Measurements from ENCODE around the gene RER1. TPM values are rescaled to one million over a fixed set of nuclear protein-coding genes. Genes with fewer than 3 reads are reported as not detected.

Gene RER1
- total RNA-seq, 1 experiment from 2014 or later: 57.3 TPM

GRCh38 chr1:2389644-2390043 is 2.0 kb upstream of the RER1 start:
- DNase-seq (ENCODE audit: low spot score): no peak

GRCh38 chr1:2391931-2392509 is 379 bp downstream of the RER1 start:
- no peak for DNase-seq (ENCODE audit: low spot score)

- no peak for DNase-seq (ENCODE audit: low spot score)
These were observed 1.0 kb downstream of the RER1 start for GRCh38 chr1:2392686-2393085.

DNA sequence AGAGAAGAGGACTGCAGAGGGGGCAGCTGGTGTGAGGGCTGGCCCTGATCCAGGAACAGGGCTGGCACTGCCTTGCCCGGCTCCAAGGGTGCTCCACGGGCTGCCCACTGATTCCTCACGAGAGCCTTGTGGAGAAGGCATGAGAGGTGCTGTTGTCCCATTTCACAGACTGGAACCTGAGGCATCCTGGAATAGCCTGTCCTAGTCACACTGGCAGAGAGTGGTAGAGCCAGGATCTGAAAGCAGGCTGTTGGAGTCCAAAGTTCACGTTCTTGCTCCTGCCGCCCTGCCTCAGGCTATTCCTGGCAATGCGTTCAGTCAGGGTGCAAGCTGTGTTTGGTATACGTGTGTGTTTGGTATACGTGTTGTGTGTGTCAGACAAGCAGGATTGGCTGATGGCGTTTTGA is 1.8 kb downstream of the RER1 start:
- DNase-seq (ENCODE audit: low spot score): no peak

GRCh38 chr1:2394220-2394619 is 2.6 kb downstream of the RER1 start:
- no peak for DNase-seq (ENCODE audit: low spot score)

DNA sequence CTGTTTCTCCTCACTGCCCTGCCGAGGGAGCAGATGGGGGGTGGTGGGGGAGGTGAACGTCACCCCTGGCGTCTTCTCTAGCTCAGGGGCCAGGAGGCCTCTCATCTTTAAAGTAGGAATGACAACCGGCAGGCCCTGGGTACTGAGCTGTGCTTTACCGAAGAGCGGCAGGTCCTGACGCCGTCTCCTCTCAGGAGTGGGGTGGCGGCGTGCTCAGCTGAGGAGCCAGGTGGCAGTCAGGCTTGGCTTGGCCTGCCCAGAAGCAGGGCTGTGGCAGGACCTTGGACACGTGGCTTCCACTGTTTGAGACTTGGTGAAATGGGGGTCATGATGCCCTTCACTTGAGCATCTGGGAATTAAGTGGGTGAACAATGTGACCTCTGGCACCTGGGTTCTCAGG is 3.1 kb downstream of the RER1 start:
- no peak for DNase-seq (ENCODE audit: low spot score)

- no peak for DNase-seq (ENCODE audit: low spot score)
These were observed 3.6 kb downstream of the RER1 start for GRCh38 chr1:2395245-2395644.

DNA sequence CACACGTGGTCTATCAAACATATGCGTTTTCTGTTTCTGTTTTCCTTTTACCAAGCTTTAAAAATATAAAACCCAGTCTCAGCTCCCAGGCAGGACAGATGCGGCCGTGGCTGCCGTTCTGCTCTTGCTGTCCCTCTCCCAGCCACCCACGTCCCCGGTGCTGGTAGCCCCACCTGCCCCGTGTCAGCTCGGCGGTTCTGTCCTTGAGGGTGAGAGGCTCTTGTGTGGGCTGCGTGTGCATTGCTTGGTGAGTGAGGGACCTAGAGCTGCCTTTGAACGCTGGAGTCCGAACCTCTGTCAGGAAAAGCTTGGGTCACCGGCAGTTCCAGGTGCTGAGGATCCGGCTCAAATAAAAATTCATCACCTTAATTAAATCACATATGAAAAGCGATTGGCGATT is 4.4 kb downstream of the RER1 start:
- DNase-seq (ENCODE audit: low spot score): no peak

GRCh38 chr1:2396476-2396875 is 4.8 kb downstream of the RER1 start:
- no peak for DNase-seq (ENCODE audit: low spot score)

- no peak for DNase-seq (ENCODE audit: low spot score)
These were observed 5.5 kb downstream of the RER1 start for GRCh38 chr1:2397007-2397679.

DNA sequence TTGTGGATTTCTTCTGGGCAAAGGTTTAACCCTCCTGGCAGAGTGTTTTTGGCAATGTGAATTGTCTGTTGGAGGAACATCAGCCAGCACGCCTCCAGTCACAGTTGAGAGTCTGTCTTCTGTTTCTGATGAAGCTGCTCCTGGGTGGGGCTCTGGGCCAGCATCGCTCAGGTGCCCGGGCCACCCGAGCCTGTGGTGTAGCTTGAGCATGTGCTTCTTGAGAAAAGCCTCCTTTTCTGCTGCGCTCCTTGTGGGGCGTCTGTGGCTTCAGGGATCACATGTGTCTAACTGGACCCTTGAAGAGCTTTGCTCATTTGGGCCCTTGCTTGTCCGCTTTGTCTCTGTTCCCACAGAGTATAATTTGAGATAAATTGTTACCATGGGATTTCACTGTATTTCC is 7.2 kb downstream of the RER1 start:
- DNase-seq (ENCODE audit: low spot score): no peak

GRCh38 chr1:2399890-2400575 is 8.4 kb downstream of the RER1 start:
- DNase-seq (ENCODE audit: low spot score): no peak

DNA sequence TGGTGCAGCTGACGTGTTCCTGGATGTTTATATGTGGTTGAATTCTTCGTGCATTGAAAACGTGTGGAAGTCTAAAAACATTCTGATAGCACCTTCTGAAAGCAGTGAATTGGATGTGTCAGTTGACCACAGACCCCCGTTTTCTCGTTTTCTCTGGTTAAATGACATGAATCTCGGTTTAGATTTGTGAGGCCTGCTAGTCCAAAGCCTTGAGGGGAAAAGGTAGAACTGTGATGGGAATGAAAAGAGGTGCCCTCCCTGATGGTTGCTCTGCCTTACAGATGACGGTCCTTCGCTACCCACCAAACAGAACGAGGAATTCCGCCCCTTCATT is 8.9 kb downstream of the RER1 start:
- no peak for DNase-seq (ENCODE audit: low spot score)

DNA sequence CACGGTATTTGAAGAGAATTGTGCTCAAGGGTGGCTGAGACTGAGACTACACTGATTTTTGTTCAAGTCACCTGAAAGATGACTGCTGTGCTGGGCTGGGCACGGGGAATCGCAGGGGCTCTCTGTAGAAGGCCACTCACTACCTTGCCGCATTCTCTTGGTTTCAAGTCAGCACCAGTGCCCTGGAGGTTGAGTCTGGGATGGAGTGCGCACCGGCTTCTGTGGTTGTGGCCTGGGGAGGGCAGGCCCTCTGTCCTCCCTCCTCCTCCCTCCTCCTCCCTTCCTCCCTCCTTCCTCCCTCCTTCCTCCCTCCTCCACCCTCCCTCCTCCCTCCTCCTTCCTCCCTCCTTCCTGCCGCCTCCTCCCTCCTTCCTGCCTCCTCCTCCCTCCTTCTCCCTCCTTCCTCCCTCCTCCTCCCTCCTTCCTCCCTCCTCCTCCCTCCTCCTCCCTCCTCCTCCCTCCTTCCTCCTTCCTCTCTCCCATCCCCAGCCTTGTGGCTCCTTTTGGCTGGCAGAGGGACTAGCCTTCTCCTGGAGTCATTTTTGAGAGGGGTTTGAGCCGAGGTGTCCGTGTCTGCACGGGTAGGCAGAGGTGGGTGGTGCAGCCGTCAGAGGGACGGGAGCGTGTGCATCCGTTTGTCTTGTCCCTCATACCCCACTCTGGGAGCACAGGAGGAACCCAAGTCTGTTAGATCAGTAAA is 9.5 kb downstream of the RER1 start:
- no peak for DNase-seq (ENCODE audit: low spot score)

GRCh38 chr1:2402420-2402819 is 10.8 kb downstream of the RER1 start:
- DNase-seq (ENCODE audit: low spot score): no peak

DNA sequence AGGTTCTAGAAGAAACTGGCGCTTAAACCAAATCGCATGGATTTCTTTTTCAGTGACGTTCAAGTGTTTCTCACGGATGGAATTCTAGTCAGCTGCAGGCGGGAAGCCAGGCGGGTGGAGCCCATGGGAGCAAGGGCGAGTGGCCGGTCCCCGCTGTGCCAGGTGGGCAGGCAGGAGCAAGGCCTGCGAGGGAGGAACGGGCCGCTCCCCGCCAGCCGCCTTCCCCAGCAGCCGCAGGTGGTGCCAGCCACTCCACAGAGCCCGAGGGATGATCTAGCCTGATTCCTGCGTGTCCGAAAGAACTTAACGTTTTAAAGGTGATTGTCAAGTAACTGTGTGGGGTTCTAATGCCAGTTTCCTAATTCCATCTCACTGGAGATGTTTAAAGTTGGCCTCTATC is 11.6 kb downstream of the RER1 start:
- no peak for DNase-seq (ENCODE audit: low spot score)

DNA sequence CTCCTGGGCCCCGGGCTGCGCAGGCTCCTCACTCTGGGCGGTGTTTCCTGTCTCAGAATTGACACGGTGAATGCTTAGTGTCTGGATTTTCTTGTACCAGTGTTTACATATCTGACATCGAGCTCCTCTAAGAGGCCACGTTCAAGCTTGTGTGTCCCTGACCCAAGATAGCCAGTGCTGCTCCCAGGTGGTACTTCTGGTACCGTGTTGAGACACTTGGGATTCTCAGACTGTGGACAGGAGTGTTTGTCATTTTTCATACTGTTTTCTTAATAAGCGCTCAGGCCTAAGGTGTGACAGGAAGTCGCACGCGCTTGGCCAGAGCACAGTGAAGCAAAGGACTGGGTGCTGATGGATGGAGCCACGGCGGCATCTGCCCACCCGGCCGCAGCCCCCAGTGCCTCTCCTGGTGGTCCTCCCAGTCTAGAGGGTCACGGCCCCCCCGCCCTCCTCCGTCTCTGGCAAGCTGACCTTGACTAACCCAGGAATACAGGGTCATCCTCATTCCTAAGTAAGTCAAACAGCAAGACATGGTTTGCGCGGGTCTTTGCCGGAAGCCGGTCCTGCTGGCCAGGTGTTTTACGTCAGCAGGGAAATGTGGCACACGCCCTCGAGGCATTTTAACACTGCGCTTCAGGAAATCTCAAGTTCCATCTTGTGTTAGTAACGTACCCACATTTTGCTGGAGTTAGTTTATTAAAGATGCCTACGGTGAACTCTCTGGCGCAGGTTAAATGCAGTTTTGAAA is 12.7 kb downstream of the RER1 start:
- DNase-seq (ENCODE audit: low spot score): no peak

- DNase-seq (ENCODE audit: low spot score): no peak
These were observed 13.4 kb downstream of the RER1 start for GRCh38 chr1:2404890-2405511.

GRCh38 chr1:2405588-2406295 is 14.1 kb downstream of the RER1 start:
- no peak for DNase-seq (ENCODE audit: low spot score)

DNA sequence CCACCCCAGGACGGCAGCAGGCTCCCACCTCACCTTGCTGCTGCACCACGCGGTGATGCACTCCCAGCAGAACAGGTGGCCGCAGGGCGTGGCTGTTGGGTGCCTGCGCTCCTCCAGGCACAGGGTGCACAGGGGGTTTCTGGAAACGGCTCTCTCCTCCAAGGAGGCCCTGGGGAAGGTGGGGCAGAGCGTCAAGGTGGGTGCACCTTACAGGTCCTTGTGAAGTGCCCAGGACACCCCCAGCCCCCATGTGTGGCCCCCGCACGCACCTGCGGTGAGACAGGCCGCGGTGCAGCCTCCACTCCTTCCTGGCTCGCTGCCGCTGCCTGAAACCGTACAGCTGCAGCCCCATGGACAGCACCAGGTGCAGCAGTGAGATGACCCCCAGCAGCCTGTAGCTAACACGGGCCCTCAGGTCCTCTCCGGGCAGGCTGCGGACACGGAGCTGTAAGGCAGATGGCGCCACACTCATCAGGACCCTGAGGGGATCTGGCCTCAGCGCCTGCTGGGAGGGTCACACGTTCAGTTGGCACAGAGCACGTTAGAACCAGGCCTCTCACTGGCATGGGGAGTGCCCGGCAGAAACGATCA is 14.9 kb downstream of the RER1 start:
- no peak for DNase-seq (ENCODE audit: low spot score)
